Mammary epithelial cell (primary cell): ENCODE measurements around the gene SHH.

Experiments
- EZH2 ChIP-seq: IDR thresholded peaks from 2 replicates; pipeline ENCODE4 v1.6.1; 2012; ENCODE audit warnings: low read length, inconsistent platforms, borderline replicate concordance
- TF ChIP-seq, protein P1 (sequence below), 2 donors: IDR thresholded peaks in 1 of 2; conservative IDR thresholded peaks in 1 of 2; 2 replicates each; pipeline ENCODE4 v1.5.1; 2011 to 2012; ENCODE audit warnings: inconsistent platforms in 2 of 2, low read length in 2 of 2, mild to moderate bottlenecking in 2 of 2, control low read depth in 1 of 2, low read depth in 1 of 2; ENCODE audit not compliant: insufficient read depth in 1 of 2; ENCODE audit errors: extremely low read depth in 1 of 2

DNA sequence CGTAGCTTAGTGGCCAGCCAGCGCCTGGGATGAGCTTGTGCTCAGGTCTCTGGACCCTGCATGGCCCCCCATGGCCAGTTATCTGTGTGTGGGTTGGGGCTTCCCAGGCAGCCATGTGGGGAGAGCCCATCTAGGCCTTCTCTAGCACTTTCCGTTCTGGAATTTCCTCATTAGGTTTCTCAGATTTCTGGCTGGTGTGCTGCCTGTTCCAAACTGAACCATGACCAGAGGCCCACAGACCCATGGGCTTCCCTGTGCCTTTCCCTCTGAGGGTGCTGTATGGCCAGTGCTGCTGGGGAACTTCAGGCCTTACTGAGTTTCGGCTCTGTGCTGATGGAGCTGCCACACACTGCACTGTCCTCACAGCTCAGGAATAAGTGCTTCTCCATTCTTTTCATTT lies 50.2 kb downstream of the SHH start:
- TF ChIP-seq, protein P1, sequence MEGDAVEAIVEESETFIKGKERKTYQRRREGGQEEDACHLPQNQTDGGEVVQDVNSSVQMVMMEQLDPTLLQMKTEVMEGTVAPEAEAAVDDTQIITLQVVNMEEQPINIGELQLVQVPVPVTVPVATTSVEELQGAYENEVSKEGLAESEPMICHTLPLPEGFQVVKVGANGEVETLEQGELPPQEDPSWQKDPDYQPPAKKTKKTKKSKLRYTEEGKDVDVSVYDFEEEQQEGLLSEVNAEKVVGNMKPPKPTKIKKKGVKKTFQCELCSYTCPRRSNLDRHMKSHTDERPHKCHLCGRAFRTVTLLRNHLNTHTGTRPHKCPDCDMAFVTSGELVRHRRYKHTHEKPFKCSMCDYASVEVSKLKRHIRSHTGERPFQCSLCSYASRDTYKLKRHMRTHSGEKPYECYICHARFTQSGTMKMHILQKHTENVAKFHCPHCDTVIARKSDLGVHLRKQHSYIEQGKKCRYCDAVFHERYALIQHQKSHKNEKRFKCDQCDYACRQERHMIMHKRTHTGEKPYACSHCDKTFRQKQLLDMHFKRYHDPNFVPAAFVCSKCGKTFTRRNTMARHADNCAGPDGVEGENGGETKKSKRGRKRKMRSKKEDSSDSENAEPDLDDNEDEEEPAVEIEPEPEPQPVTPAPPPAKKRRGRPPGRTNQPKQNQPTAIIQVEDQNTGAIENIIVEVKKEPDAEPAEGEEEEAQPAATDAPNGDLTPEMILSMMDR (conservative IDR thresholded peaks at IDR 0.05 in 1 of 2, IDR thresholded peaks at IDR 0.05 in 1 of 2; ENCODE audit: extremely low read depth in 1 of 2, insufficient read depth in 1 of 2, low read depth in 1 of 2, low read length in 2 of 2) = no peak
- no peak for TF ChIP-seq EZH2
